GM12878 (cell line): ENCODE data around the gene LGI4. TPM values are rescaled to one million over a fixed set of nuclear protein-coding genes. Genes with fewer than 3 reads are reported as not detected.

ENCODE experiments used
- ATF2 ChIP-seq: IDR thresholded peaks from 2 replicates; pipeline ENCODE4 v1.6.1; 2012; ENCODE audit warnings: low read length, inconsistent platforms
- CEBPB ChIP-seq, 2 experiments: fragments of 150-350 bp in 1 of 2; IDR thresholded peaks; 2 replicates each; pipeline ENCODE4 v1.6.1; 2012 to 2014; ENCODE audit warnings: low read depth in 2 of 2, low read length in 2 of 2, borderline replicate concordance in 1 of 2, inconsistent platforms in 1 of 2
- CUX1 ChIP-seq: IDR thresholded peaks from 2 replicates; pipeline ENCODE4 v1.6.1; 2012; ENCODE audit warnings: improper control_type of control experiment, low read depth, low read length; ENCODE audit not compliant: insufficient replicate concordance
- GATAD2B ChIP-seq: fragments of 450-650 bp; conservative IDR thresholded peaks from 2 replicates; pipeline ENCODE4 v1.6.1; 2017; ENCODE audit warnings: low read depth, mild to moderate bottlenecking, moderate library complexity
- IKZF2 ChIP-seq, 2 experiments: fragments of 450-650 bp; IDR thresholded peaks; 2 replicates each; pipeline ENCODE4 v1.6.1; 2017; ENCODE audit warnings: mild to moderate bottlenecking in 2 of 2, moderate library complexity in 2 of 2
- MYB ChIP-seq: fragments of 150-350 bp; IDR thresholded peaks from 2 replicates; pipeline ENCODE4 v1.6.1; 2014; ENCODE audit warnings: mild to moderate bottlenecking, low read depth, low read length, borderline replicate concordance
- NR2C1 ChIP-seq: fragments of 450-650 bp; IDR thresholded peaks from 2 replicates; pipeline ENCODE4 v1.6.1; 2017; ENCODE audit warnings: antibody characterized with exemption, mild to moderate bottlenecking, moderate library complexity
- NRF1 ChIP-seq: conservative IDR thresholded peaks from 2 replicates; pipeline ENCODE4 v1.6.1; 2011; ENCODE audit warnings: mild to moderate bottlenecking, low read depth, low read length, improper control_type of control experiment
- SP1 ChIP-seq: IDR thresholded peaks from one replicate; pipeline ENCODE4 v1.6.1; 2011; ENCODE audit warnings: low read depth, low read length
- SUPT20H ChIP-seq: IDR thresholded peaks from 2 replicates; pipeline ENCODE4 v1.6.1; 2011; ENCODE audit warnings: low read depth, mild to moderate bottlenecking, low read length, moderate library complexity, borderline replicate concordance; ENCODE audit not compliant: control insufficient read depth
- YBX1 ChIP-seq: fragments of 450-650 bp; IDR thresholded peaks from 2 replicates; pipeline ENCODE4 v1.6.1; 2016; ENCODE audit warnings: antibody characterized with exemption
- ZNF24 ChIP-seq: fragments of 450-650 bp; IDR thresholded peaks from 2 replicates; pipeline ENCODE4 v1.6.1; 2017; ENCODE audit warnings: antibody characterized with exemption, mild to moderate bottlenecking
- ZNF687 ChIP-seq: fragments of 450-650 bp; IDR thresholded peaks from 2 replicates; pipeline ENCODE4 v1.6.1; 2017; ENCODE audit warnings: mild to moderate bottlenecking, moderate library complexity
- polyA plus RNA-seq, 11 experiments: library from polyadenylated mRNA; depleted of rRNA in 4 of 11; unstranded in 6 of 11; stranded (reverse) in 5 of 11; fragments of >200 nt; fragmentation: Nextera tagmentation in 4 of 11; fragmentation: Illumina TruSeq in 1 of 11; extraction: Ambion mirVana in 4 of 11; extraction: Trizol in 1 of 11; gene quantifications; 1 replicate in 1 of 11; 2 replicates in 10 of 11; pipeline versions ENCODE4 v1.2.1 to v1.2.3, GENCODE V29; 2011 to 2016; ENCODE audit warnings: inconsistent platforms in 2 of 11, missing spikeins in 2 of 11, low read depth in 1 of 11
- total RNA-seq, 4 experiments: library from RNA; depleted of rRNA in 3 of 4; stranded (reverse); fragments of >200 nt in 3 of 4; fragmentation: Illumina TruSeq in 1 of 4; extraction: Trizol in 1 of 4; gene quantifications; 2 replicates each; pipeline versions ENCODE4 v1.2.1 to v1.2.3, GENCODE V29; 2013 to 2021
- TF ChIP-seq, protein P1 (sequence below): fragments of 450-650 bp; IDR thresholded peaks from 2 replicates; pipeline ENCODE4 v1.6.1; 2018; ENCODE audit warnings: mild to moderate bottlenecking, low read depth, moderate library complexity; ENCODE audit not compliant: partially characterized antibody

The LGI4 gene
- total and polyA plus RNA-seq, 10 of the 15 experiments (the other 5 are each of a cell fraction or from before 2014, with no cell fraction given), result 0.11 TPM; not detected in 9

GRCh38 chr19:35085947-35086346, 48.9 kb downstream of the LGI4 start (continued):
- no peak for TF ChIP-seq CUX1
- no peak for TF ChIP-seq IKZF2 (IDR thresholded peaks at IDR 0.05)
- TF ChIP-seq ZNF687, result peak; percentile 38; the same call in 1 of the 2 replicates
- TF ChIP-seq NRF1, result no peak
- TF ChIP-seq GATAD2B, result no peak
- no peak for TF ChIP-seq YBX1
- TF ChIP-seq NR2C1, result no peak
- TF ChIP-seq ZNF24, result no peak
- TF ChIP-seq ATF2, result no peak
- no peak for TF ChIP-seq SUPT20H
- TF ChIP-seq, protein P1, sequence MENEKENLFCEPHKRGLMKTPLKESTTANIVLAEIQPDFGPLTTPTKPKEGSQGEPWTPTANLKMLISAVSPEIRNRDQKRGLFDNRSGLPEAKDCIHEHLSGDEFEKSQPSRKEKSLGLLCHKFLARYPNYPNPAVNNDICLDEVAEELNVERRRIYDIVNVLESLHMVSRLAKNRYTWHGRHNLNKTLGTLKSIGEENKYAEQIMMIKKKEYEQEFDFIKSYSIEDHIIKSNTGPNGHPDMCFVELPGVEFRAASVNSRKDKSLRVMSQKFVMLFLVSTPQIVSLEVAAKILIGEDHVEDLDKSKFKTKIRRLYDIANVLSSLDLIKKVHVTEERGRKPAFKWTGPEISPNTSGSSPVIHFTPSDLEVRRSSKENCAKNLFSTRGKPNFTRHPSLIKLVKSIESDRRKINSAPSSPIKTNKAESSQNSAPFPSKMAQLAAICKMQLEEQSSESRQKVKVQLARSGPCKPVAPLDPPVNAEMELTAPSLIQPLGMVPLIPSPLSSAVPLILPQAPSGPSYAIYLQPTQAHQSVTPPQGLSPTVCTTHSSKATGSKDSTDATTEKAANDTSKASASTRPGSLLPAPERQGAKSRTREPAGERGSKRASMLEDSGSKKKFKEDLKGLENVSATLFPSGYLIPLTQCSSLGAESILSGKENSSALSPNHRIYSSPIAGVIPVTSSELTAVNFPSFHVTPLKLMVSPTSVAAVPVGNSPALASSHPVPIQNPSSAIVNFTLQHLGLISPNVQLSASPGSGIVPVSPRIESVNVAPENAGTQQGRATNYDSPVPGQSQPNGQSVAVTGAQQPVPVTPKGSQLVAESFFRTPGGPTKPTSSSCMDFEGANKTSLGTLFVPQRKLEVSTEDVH, result no peak
- no peak for TF ChIP-seq MYB
- TF ChIP-seq SP1, result no peak
- no peak for TF ChIP-seq CEBPB (IDR thresholded peaks at IDR 0.05; ENCODE audit: borderline replicate concordance in 1 of 2, low read depth in 2 of 2, low read length in 2 of 2)
